Mesothelial cell of epicardium (in vitro differentiated cells): ENCODE results near the gene NOS1AP. TPM values are rescaled to one million over a fixed set of nuclear protein-coding genes. Genes with fewer than 3 reads are reported as not detected.

Source experiments
- DNase-seq, 2 experiments: peaks; one replicate each; pipeline ENCODE4 v3.0.0; 2021; ENCODE audit warnings: low spot score in 2 of 2; ENCODE audit not compliant: unreplicated experiment in 2 of 2
- H3K27ac Mint-ChIP-seq: 2 replicates; pipeline ENCODE4 v1.8.0; 2021; ENCODE audit warnings: mixed read lengths
- H3K27me3 Mint-ChIP-seq: 2 replicates; pipeline ENCODE4 v1.8.0; 2021; ENCODE audit warnings: low read depth, mixed read lengths
- H3K36me3 Mint-ChIP-seq: 2 replicates; pipeline ENCODE4 v1.8.0; 2021; ENCODE audit warnings: mixed read lengths
- H3K4me1 Mint-ChIP-seq: 2 replicates; pipeline ENCODE4 v1.8.0; 2021; ENCODE audit warnings: mixed read lengths
- H3K4me3 Mint-ChIP-seq: 2 replicates; pipeline ENCODE4 v1.8.0; 2021; ENCODE audit warnings: mild to moderate bottlenecking, moderate library complexity, mixed read lengths
- H3K9me3 Mint-ChIP-seq: 2 replicates; pipeline ENCODE4 v1.8.0; 2021; ENCODE audit warnings: mixed read lengths
- CTCF ChIP-seq: fragments of 200-600 bp; sonication (generic); IDR thresholded peaks from one replicate; pipeline ENCODE4 v1.5.0; 2021; ENCODE audit warnings: antibody characterized with exemption; ENCODE audit not compliant: unreplicated experiment
- total RNA-seq: library from RNA; stranded (reverse); gene quantifications from 3 replicates; pipeline ENCODE4 v1.2.1, GENCODE V29; 2021

NOS1AP gene
- total RNA-seq, 1 donor from 2014 or later, result 4.4 TPM

GRCh38 chr1:162147760-162148159, 78.3 kb downstream of the NOS1AP start:
- Mint-ChIP-seq H3K36me3 (no peaks in the 10 kb centered on the region), H3K9me3 (peaks cover 12% of the 10 kb centered on the region), H3K4me3 (no peak overlapping the region), H3K4me1 (peaks cover 11% of the 10 kb centered on the region), H3K27ac (no peak overlapping the region), H3K27me3 (no peaks in the 10 kb centered on the region)
- no peak for DNase-seq
- no peak for TF ChIP-seq CTCF

- Mint-ChIP-seq H3K4me1 (peaks cover 11% of the 10 kb centered on the region), H3K4me3 (no peak overlapping the region), H3K27ac (no peak overlapping the region), H3K36me3 (no peaks in the 10 kb centered on the region), H3K9me3 (peaks cover 12% of the 10 kb centered on the region), H3K27me3 (no peaks in the 10 kb centered on the region)
- no peak for DNase-seq
- TF ChIP-seq CTCF, result no peak
These were observed 80.6 kb downstream of the NOS1AP start for GRCh38 chr1:162150112-162150511.

- DNase-seq, result no peak
- H3K27ac Mint-ChIP-seq, result no peak overlapping the region
- H3K9me3 Mint-ChIP-seq, result peaks cover 12% of the 10 kb centered on the region
- H3K27me3 Mint-ChIP-seq, result no peaks in the 10 kb centered on the region
- peaks cover 11% of the 10 kb centered on the region for H3K4me1 Mint-ChIP-seq
- no peak for TF ChIP-seq CTCF
- H3K36me3 Mint-ChIP-seq, result no peaks in the 10 kb centered on the region
- H3K4me3 Mint-ChIP-seq, result no peak overlapping the region
These were observed 82.7 kb downstream of the NOS1AP start for GRCh38 chr1:162151900-162152829.

GRCh38 chr1:162153374-162153773, 83.9 kb downstream of the NOS1AP start:
- H3K27me3 Mint-ChIP-seq, result no peaks in the 10 kb centered on the region
- H3K27ac Mint-ChIP-seq, result no peak overlapping the region
- H3K9me3 Mint-ChIP-seq, result peaks cover 12% of the 10 kb centered on the region
- H3K4me1 Mint-ChIP-seq, result peaks cover 2% of the 10 kb centered on the region
- no peak overlapping the region for H3K4me3 Mint-ChIP-seq
- TF ChIP-seq CTCF, result no peak
- DNase-seq, result no peak
- no peaks in the 10 kb centered on the region for H3K36me3 Mint-ChIP-seq

GRCh38 chr1:162157469-162157868, 88.0 kb downstream of the NOS1AP start:
- Mint-ChIP-seq H3K36me3 (no peaks in the 10 kb centered on the region), H3K4me3 (no peak overlapping the region), H3K4me1 (peaks cover 4% of the 10 kb centered on the region), H3K9me3 (peaks cover 4% of the 10 kb centered on the region), H3K27ac (no peak overlapping the region), H3K27me3 (no peaks in the 10 kb centered on the region)
- DNase-seq, result no peak
- no peak for TF ChIP-seq CTCF
